ENCODE measurements around the gene CAMK2D. TPM values are rescaled to one million over a fixed set of nuclear protein-coding genes. Genes with fewer than 3 reads are reported as not detected.
A peak's percentile ranks its signal among the peaks of the same experiment; 100 is the strongest.

Gene CAMK2D
- polyA plus RNA-seq, 3 donors = 10.4 to 30.6 (median 19.6) TPM

DNA sequence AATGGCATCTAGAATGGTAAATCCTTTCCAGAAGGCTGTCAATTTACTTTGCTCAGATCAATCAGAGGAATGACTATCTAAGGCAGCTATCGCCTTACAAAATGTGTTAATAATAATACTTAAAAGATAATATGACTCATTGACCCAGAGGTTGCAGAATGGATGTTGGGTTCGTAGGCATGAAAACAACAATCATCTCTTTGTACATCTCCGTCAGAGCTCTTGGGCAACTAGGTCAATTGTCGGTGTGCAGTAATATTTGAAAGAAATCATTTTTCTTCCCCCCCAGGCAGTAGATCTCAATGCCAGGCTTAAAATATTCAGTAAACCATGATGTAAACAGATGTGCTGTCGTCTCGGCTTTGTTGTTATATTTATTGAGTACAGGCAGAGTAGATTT is 165.1 kb downstream of the CAMK2D start:
- Histone ChIP-seq H3K4me3 (replicated peaks in 1 of 3; ENCODE audit: low read depth in 2 of 3, low read length in 3 of 3) (no peak overlapping the region), H2AFZ (ENCODE audit: insufficient read depth, low read depth, low read length, poor library complexity, severe bottlenecking) (no peak overlapping the region), H4K20me1 (ENCODE audit: insufficient read depth, low read length) (peaks cover 21% of the 10 kb centered on the region), H3K79me2 (ENCODE audit: insufficient read depth, low read length) (no peaks in the 10 kb centered on the region), H3K9me3 (replicated peaks in 1 of 2; ENCODE audit: control insufficient read depth in 1 of 2, insufficient read depth in 1 of 2, low read length in 2 of 2) (no peaks in the 10 kb centered on the region), H3K9ac (ENCODE audit: insufficient read depth, low read length, poor library complexity, severe bottlenecking) (no peak overlapping the region), H3K27me3 (ENCODE audit: control insufficient read depth in 2 of 2, insufficient read depth in 2 of 2, low read length in 2 of 2) (no peaks in the 10 kb centered on the region), H3K4me2 (replicated peaks; ENCODE audit: extremely low read depth, low read length, poor library complexity, severe bottlenecking) (no peak overlapping the region), H3K4me1 (ENCODE audit: control insufficient read depth in 1 of 2, insufficient read depth in 2 of 2, low read length in 2 of 2) (no peaks in the 10 kb centered on the region), H3K27ac (ENCODE audit: low read depth in 1 of 2, low read length in 2 of 2) (no peak overlapping the region), H3K36me3 (replicated peaks in 1 of 2; ENCODE audit: control insufficient read depth in 1 of 2, insufficient read depth in 2 of 2, low read length in 2 of 2) (no peaks in the 10 kb centered on the region)
- WGBS (ENCODE audit: insufficient coverage) = no CpG with 5 or more reads among the region's 6 CpGs
- H3K9me3 Mint-ChIP-seq = peaks cover 0 to 3% (median 0%) of the 10 kb centered on the region in 7 donors
- DNase-seq = no peak
- H3K27me3 Mint-ChIP-seq (ENCODE audit: low read depth in 3 of 3) = peaks cover 0 to 1% (median 0%) of the 10 kb centered on the region in 3 donors
- intact Hi-C loops (cut with micrococcal nuclease) = no loop called here
- H3K36me3 Mint-ChIP-seq = peaks cover 3 to 6% of the 10 kb centered on the region in 2 donors
- TF ChIP-seq, protein P1, sequence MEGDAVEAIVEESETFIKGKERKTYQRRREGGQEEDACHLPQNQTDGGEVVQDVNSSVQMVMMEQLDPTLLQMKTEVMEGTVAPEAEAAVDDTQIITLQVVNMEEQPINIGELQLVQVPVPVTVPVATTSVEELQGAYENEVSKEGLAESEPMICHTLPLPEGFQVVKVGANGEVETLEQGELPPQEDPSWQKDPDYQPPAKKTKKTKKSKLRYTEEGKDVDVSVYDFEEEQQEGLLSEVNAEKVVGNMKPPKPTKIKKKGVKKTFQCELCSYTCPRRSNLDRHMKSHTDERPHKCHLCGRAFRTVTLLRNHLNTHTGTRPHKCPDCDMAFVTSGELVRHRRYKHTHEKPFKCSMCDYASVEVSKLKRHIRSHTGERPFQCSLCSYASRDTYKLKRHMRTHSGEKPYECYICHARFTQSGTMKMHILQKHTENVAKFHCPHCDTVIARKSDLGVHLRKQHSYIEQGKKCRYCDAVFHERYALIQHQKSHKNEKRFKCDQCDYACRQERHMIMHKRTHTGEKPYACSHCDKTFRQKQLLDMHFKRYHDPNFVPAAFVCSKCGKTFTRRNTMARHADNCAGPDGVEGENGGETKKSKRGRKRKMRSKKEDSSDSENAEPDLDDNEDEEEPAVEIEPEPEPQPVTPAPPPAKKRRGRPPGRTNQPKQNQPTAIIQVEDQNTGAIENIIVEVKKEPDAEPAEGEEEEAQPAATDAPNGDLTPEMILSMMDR (IDR thresholded peaks at IDR 0.05) = no peak
- no peak overlapping the region for H3K27ac Mint-ChIP-seq
- no peak overlapping the region for H3K4me3 Mint-ChIP-seq
- H3K4me1 Mint-ChIP-seq = peaks cover 4% of the 10 kb centered on the region

- peaks cover 3 to 6% of the 10 kb centered on the region in 2 donors for H3K36me3 Mint-ChIP-seq
- H3K4me3 ChIP-seq (replicated peaks in 1 of 3; ENCODE audit: low read depth in 2 of 3, low read length in 3 of 3) = no peak overlapping the region
- DNase-seq = no peak
- no peaks in the 10 kb centered on the region for H3K27me3 ChIP-seq (ENCODE audit: control insufficient read depth in 2 of 2, insufficient read depth in 2 of 2, low read length in 2 of 2)
- no peaks in the 10 kb centered on the region for H3K9me3 ChIP-seq (replicated peaks in 1 of 2; ENCODE audit: control insufficient read depth in 1 of 2, insufficient read depth in 1 of 2, low read length in 2 of 2)
- H3K36me3 ChIP-seq (replicated peaks in 1 of 2; ENCODE audit: control insufficient read depth in 1 of 2, insufficient read depth in 2 of 2, low read length in 2 of 2) = no peaks in the 10 kb centered on the region
- peaks cover 0 to 3% (median 0%) of the 10 kb centered on the region in 3 donors for H3K27me3 Mint-ChIP-seq (ENCODE audit: low read depth in 3 of 3)
- no peak overlapping the region for H3K9ac ChIP-seq (ENCODE audit: insufficient read depth, low read length, poor library complexity, severe bottlenecking)
- peaks cover 23% of the 10 kb centered on the region for H4K20me1 ChIP-seq (ENCODE audit: insufficient read depth, low read length)
- H3K4me1 Mint-ChIP-seq = peaks cover 4% of the 10 kb centered on the region
- peak overlapping the region in 1 of 7 donors; percentile 48 for H3K27ac Mint-ChIP-seq
- no peaks in the 10 kb centered on the region for H3K79me2 ChIP-seq (ENCODE audit: insufficient read depth, low read length)
- H3K9me3 Mint-ChIP-seq = peaks cover 0 to 3% (median 0%) of the 10 kb centered on the region in 7 donors
- no peak overlapping the region for H3K4me2 ChIP-seq (replicated peaks; ENCODE audit: extremely low read depth, low read length, poor library complexity, severe bottlenecking)
- no peak overlapping the region for H3K27ac ChIP-seq (ENCODE audit: low read depth in 1 of 2, low read length in 2 of 2)
- H3K4me1 ChIP-seq (ENCODE audit: control insufficient read depth in 1 of 2, insufficient read depth in 2 of 2, low read length in 2 of 2) = no peaks in the 10 kb centered on the region
- no peak overlapping the region for H2AFZ ChIP-seq (ENCODE audit: insufficient read depth, low read depth, low read length, poor library complexity, severe bottlenecking)
- WGBS (ENCODE audit: insufficient coverage) = 100% methylated on average over 2 of the region's 2 CpGs
- intact Hi-C loops (cut with micrococcal nuclease) = no loop called here
- H3K4me3 Mint-ChIP-seq = no peak overlapping the region
- TF ChIP-seq, protein P1 (IDR thresholded peaks at IDR 0.05) = no peak
These were observed 167.3 kb downstream of the CAMK2D start for GRCh38 chr4:113594231-113594556.

Measured in CD14-positive monocyte (primary cell).